ENCODE measurements around the gene SPATA13. TPM values are rescaled to one million over a fixed set of nuclear protein-coding genes. Genes with fewer than 3 reads are reported as not detected.
"Not testable (repeated sequence)": the region's sequence is repeated elsewhere in the genome, so short reads cannot be mapped to it uniquely, and the experiment has no call there.

Gene SPATA13
- total RNA-seq, 3 donors from 2014 or later (not counting 1 experiment from before 2014, with no cell fraction given): 108 to 141 (median 141) TPM

- Mint-ChIP-seq H3K9me3 (no peaks in the 10 kb centered on the region), H3K36me3 (no peaks in the 10 kb centered on the region), H3K4me1 (no peaks in the 10 kb centered on the region), H3K27me3 (ENCODE audit: low read depth in 2 of 2) (peaks cover 17 to 35% of the 10 kb centered on the region in 2 donors), H3K4me3 (no peak overlapping the region), H3K27ac (no peak overlapping the region)
- Histone ChIP-seq H3K4me3 (ENCODE audit: low read length) (no peak overlapping the region), H3K27ac (ENCODE audit: low read length) (no peak overlapping the region), H3K36me3 (ENCODE audit: control insufficient read depth, insufficient read depth, low read length) (no peaks in the 10 kb centered on the region), H3K27me3 (ENCODE audit: control insufficient read depth, insufficient read depth, low read length) (peaks cover 7% of the 10 kb centered on the region), H3K9me3 (ENCODE audit: control insufficient read depth, insufficient read depth, low read length) (no peaks in the 10 kb centered on the region), H3K4me1 (ENCODE audit: control insufficient read depth, insufficient read depth, low read length) (no peaks in the 10 kb centered on the region)
- intact Hi-C loops (cut with micrococcal nuclease): no loop called here
- ATAC-seq (no peak), DNase-seq (no peak)
- TF ChIP-seq CTCF (IDR thresholded peaks at IDR 0.05): no peak
- 89% methylated on average over 28 of the region's 28 CpGs for WGBS (ENCODE audit: insufficient coverage)
These were observed 162.7 kb downstream of the SPATA13 start for GRCh38 chr13:24323036-24323738.

GRCh38 chr13:24323739-24324075 is 163.2 kb downstream of the SPATA13 start:
- intact Hi-C loops (cut with micrococcal nuclease): no loop called here
- Mint-ChIP-seq H3K9me3 (no peaks in the 10 kb centered on the region), H3K4me1 (no peaks in the 10 kb centered on the region), H3K27me3 (ENCODE audit: low read depth in 2 of 2) (peaks cover 21 to 40% of the 10 kb centered on the region in 2 donors), H3K36me3 (no peaks in the 10 kb centered on the region), H3K27ac (no peak overlapping the region), H3K4me3 (no peak overlapping the region)
- H3K36me3 ChIP-seq (ENCODE audit: control insufficient read depth, insufficient read depth, low read length): no peaks in the 10 kb centered on the region
- H3K4me3 ChIP-seq (ENCODE audit: low read length): no peak overlapping the region
- no peaks in the 10 kb centered on the region for H3K9me3 ChIP-seq (ENCODE audit: control insufficient read depth, insufficient read depth, low read length)
- 67% methylated on average over 4 of the region's 5 CpGs for WGBS (ENCODE audit: insufficient coverage)
- H3K27me3 ChIP-seq (ENCODE audit: control insufficient read depth, insufficient read depth, low read length): peaks cover 7% of the 10 kb centered on the region
- H3K27ac ChIP-seq (ENCODE audit: low read length): no peak overlapping the region
- DNase-seq (no peak), ATAC-seq (no peak)
- H3K4me1 ChIP-seq (ENCODE audit: control insufficient read depth, insufficient read depth, low read length): no peaks in the 10 kb centered on the region
- no peak for TF ChIP-seq CTCF (IDR thresholded peaks at IDR 0.05)

- H3K4me1 ChIP-seq (ENCODE audit: control insufficient read depth, insufficient read depth, low read length); H3K27ac Mint-ChIP-seq; H3K4me3 ChIP-seq (ENCODE audit: low read length); H3K4me1 Mint-ChIP-seq; H3K36me3 ChIP-seq (ENCODE audit: control insufficient read depth, insufficient read depth, low read length); H3K9me3 ChIP-seq (ENCODE audit: control insufficient read depth, insufficient read depth, low read length); DNase-seq; H3K4me3 Mint-ChIP-seq; H3K27me3 ChIP-seq (ENCODE audit: control insufficient read depth, insufficient read depth, low read length); intact Hi-C loops (cut with micrococcal nuclease); H3K27ac ChIP-seq (ENCODE audit: low read length); H3K9me3 Mint-ChIP-seq; ATAC-seq; H3K36me3 Mint-ChIP-seq: not testable (repeated sequence)
- peaks cover 30 to 52% of the 10 kb centered on the region in 2 donors for H3K27me3 Mint-ChIP-seq (ENCODE audit: low read depth in 2 of 2)
- WGBS (ENCODE audit: insufficient coverage): 87% methylated on average over 23 of the region's 23 CpGs
These were observed 167.1 kb downstream of the SPATA13 start for GRCh38 chr13:24327598-24327997.

- peak in 2 of 3 donors; percentile 29 to 53 for ATAC-seq
- H3K4me1 ChIP-seq (ENCODE audit: control insufficient read depth, insufficient read depth, low read length): no peaks in the 10 kb centered on the region
- intact Hi-C loops (cut with micrococcal nuclease): no loop called here
- no peak for TF ChIP-seq CTCF (IDR thresholded peaks at IDR 0.05)
- H3K9me3 ChIP-seq (ENCODE audit: control insufficient read depth, insufficient read depth, low read length): no peaks in the 10 kb centered on the region
- Mint-ChIP-seq H3K4me1 (no peaks in the 10 kb centered on the region), H3K27me3 (ENCODE audit: low read depth in 2 of 2) (peaks cover 35 to 57% of the 10 kb centered on the region in 2 donors), H3K27ac (no peak overlapping the region), H3K4me3 (no peak overlapping the region), H3K9me3 (no peaks in the 10 kb centered on the region), H3K36me3 (no peaks in the 10 kb centered on the region)
- peaks cover 9% of the 10 kb centered on the region for H3K27me3 ChIP-seq (ENCODE audit: control insufficient read depth, insufficient read depth, low read length)
- H3K36me3 ChIP-seq (ENCODE audit: control insufficient read depth, insufficient read depth, low read length): no peaks in the 10 kb centered on the region
- DNase-seq: no peak
- 26% methylated on average over 36 of the region's 38 CpGs for WGBS (ENCODE audit: insufficient coverage)
- H3K27ac ChIP-seq (ENCODE audit: low read length): no peak overlapping the region
- no peak overlapping the region for H3K4me3 ChIP-seq (ENCODE audit: low read length)
These were observed 167.6 kb downstream of the SPATA13 start for GRCh38 chr13:24328145-24328544.

Data from natural killer cell (primary cell).